ENCODE measurements around the gene SHE.

The SHE gene

DNA sequence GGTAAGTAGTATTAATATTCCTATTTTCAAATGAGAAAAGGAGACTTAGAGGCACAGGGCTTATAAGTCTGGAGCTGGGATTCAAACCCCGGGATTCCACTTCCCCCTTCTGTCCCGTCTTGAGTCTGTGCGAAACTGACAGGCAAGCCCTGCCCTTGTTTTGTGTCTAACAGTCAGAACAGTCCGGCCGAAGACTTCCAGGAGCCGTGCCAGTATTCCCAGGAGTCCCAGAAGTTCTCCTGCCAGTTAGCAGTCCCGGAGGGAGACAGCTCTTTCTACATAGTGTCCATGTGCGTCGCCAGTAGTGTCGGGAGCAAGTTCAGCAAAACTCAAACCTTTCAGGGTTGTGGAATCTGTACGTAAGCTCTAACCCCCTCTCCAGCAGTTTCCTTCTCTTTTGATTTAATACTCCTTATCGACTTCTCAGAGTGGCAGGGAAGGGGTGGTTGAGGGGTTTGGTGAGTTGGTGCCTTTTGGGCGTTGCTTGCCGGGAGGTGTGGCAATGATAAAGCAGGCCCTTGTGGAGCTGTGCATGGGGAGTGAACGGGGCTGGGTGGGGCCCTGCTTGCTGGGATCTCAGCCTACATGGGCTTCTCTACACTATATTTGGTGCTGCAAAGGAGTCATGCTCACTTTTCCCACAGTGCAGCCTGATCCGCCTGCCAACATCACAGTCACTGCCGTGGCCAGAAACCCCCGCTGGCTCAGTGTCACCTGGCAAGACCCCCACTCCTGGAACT is 67.7 kb downstream of the SHE start:
- Histone ChIP-seq H3K4me1 (ENCODE audit: control insufficient read depth, insufficient read depth, low read length, poor library complexity, severe bottlenecking) (peaks cover 23% of the 10 kb centered on the region), H3K9me3 (ENCODE audit: control insufficient read depth, low read length) (no peaks in the 10 kb centered on the region), H3K27ac (ENCODE audit: low read depth, low read length, severe bottlenecking) (peak overlapping the region; percentile 16), H3K4me3 (ENCODE audit: extremely low read depth, insufficient read depth, low read length, poor library complexity, severe bottlenecking) (no peak overlapping the region), H3K36me3 (ENCODE audit: control insufficient read depth, insufficient read depth, low read length) (no peaks in the 10 kb centered on the region)
- WGBS, 2 experiments (ENCODE audit: insufficient coverage in 2 of 2): 92 to 95% methylated on average over 15 to 16 of the region's 18 CpGs

DNA sequence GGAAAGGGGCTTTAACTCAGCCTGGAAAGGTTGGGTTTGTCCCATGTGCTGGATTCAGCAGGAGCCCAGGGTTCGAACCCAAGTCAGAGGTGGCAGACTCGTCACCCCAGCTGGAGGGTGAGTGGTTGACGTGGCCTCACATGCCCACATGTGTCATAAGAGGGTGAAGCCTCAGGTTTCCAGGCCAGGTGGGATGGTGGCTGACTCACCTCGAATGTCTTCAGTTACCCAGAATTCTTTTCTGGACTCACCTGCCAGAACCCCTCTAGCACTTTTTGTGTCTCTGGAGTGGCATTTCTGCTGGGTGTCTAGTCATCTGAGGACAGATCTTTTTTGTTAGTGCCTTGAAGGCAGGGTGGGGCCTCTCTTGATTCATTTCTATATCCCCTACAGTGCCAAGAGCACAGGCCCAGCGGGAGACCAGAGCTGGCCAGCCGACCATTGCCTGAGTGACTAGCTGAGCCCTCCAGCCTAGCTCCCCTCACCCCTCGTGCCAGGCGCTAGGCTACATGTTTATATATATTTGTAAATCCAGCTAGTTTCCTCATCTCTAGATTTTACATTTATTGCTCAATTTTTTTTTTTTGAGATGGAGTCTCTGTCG is 68.9 kb downstream of the SHE start:
- H3K4me3 ChIP-seq (ENCODE audit: extremely low read depth, insufficient read depth, low read length, poor library complexity, severe bottlenecking): no peak overlapping the region
- H3K27ac ChIP-seq (ENCODE audit: low read depth, low read length, severe bottlenecking): peak overlapping the region; percentile 66
- H3K4me1 ChIP-seq (ENCODE audit: control insufficient read depth, insufficient read depth, low read length, poor library complexity, severe bottlenecking): peaks cover 23% of the 10 kb centered on the region
- 85 to 91% methylated on average over 2 to 5 of the region's 9 CpGs for WGBS, 2 experiments (ENCODE audit: insufficient coverage in 2 of 2)
- no peaks in the 10 kb centered on the region for H3K36me3 ChIP-seq (ENCODE audit: control insufficient read depth, insufficient read depth, low read length)
- H3K9me3 ChIP-seq (ENCODE audit: control insufficient read depth, low read length): no peaks in the 10 kb centered on the region

DNA sequence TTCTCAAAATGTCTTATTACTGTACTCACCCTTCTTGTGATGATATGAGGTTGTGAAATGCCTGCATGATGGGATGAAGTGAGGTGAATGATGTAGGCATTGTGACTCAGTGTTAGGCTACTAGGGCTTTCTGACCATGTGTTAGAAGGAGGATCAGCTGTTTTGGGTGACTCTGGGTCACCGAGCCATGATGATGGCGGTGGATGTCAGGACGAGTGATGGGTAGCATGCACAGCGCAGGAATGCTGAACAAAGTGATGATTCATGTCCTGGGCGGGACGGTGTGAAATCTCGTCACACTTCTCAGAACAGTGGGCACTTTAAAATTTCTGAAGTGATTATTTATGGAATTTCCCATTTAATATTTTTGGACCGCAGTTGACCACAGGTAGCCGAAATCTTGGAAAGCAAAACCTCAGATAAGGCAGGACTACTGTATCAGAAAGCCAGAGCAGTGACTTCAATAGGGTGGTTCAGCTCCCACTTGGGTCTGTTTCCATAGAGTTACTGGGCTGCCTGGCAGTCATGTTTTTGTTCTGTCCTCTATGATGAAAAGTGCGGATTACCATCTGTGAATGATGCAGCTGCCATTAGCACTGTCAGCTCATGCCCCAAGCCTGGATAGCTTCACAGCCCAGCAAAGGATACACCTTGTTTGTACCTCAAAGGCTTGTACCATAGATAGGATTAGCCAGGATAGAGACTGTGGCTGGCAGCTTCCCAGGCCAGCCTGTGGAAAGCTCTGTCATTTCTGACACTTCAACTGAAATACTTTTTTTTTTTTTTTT is 70.4 kb downstream of the SHE start:
- Histone ChIP-seq H3K9me3 (ENCODE audit: control insufficient read depth, low read length) (no peaks in the 10 kb centered on the region), H3K4me1 (ENCODE audit: control insufficient read depth, insufficient read depth, low read length, poor library complexity, severe bottlenecking) (peaks cover 23% of the 10 kb centered on the region), H3K27ac (ENCODE audit: low read depth, low read length, severe bottlenecking) (peak overlapping the region; percentile 66), H3K4me3 (ENCODE audit: extremely low read depth, insufficient read depth, low read length, poor library complexity, severe bottlenecking) (no peak overlapping the region), H3K36me3 (ENCODE audit: control insufficient read depth, insufficient read depth, low read length) (no peaks in the 10 kb centered on the region)
- WGBS, 2 experiments (ENCODE audit: insufficient coverage in 2 of 2): 86 to 90% methylated on average over 9 to 10 of the region's 10 CpGs

DNA sequence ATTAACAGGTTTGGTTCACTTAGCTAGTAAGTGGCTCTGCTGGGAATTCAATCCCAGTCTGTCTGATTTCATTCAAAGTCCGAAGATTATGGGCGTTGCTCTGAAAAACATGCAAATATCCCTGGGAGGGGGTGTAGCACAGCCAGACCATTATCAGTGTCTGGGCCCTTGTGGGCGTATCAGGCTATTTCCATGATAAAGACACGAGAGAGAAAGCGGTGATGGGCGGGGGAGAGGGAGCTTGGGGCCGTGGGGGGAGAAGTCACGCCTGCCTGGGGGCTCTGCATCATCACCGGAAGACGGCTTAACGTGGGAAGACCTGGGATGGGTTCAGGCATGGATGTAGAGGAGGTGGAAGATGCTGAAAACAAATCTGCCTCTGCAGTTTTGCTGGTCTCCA is 71.3 kb downstream of the SHE start:
- no peaks in the 10 kb centered on the region for H3K9me3 ChIP-seq (ENCODE audit: control insufficient read depth, low read length)
- no peaks in the 10 kb centered on the region for H3K36me3 ChIP-seq (ENCODE audit: control insufficient read depth, insufficient read depth, low read length)
- WGBS, 2 experiments (ENCODE audit: insufficient coverage in 2 of 2): 16 to 17% methylated on average over 11 of the region's 11 CpGs
- no peak overlapping the region for H3K27ac ChIP-seq (ENCODE audit: low read depth, low read length, severe bottlenecking)
- no peak overlapping the region for H3K4me3 ChIP-seq (ENCODE audit: extremely low read depth, insufficient read depth, low read length, poor library complexity, severe bottlenecking)
- peaks cover 23% of the 10 kb centered on the region for H3K4me1 ChIP-seq (ENCODE audit: control insufficient read depth, insufficient read depth, low read length, poor library complexity, severe bottlenecking)

DNA sequence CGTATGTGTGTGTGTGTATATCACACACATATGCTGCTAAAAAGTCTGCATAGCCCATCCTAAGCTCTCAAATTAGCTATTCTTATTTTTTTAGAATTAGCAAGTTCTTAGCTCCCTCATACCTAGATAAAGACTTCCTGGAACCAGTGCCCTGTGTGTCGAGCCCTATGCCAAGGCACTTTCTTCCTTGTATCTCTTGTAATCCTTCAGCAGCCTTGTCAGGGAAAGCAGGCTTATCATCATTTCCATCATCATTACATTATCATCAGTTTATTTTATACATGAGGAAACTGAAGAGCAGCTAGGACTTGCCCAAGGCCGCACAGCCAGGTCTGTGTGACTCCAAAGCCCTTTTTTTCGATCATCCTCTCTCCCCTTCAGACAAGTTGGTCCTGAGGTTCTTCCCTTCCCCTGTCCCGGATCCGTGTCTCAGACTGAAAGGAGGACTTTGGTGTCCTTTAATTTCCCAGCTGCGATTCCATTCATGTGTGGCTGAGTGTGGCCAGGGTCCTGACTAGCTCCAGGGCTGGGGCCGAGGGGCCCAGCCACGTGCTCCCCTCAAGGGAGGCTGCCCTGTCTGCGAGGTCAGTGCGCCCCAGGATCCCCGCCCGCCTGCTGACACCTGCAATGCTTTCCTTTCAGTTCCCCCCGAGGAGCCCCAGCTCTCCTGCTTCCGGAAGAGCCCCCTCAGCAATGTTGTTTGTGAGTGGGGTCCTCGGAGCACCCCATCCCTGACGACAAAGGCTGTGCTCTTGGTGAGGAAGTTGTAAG is 72.2 kb downstream of the SHE start:
- Histone ChIP-seq H3K4me1 (ENCODE audit: control insufficient read depth, insufficient read depth, low read length, poor library complexity, severe bottlenecking) (peaks cover 23% of the 10 kb centered on the region), H3K36me3 (ENCODE audit: control insufficient read depth, insufficient read depth, low read length) (no peaks in the 10 kb centered on the region)
- WGBS, 2 experiments (ENCODE audit: insufficient coverage in 2 of 2): 74 to 80% methylated on average over 7 to 15 of the region's 17 CpGs

More for the DNA sequence above, 72.2 kb downstream of the SHE start:
- no peaks in the 10 kb centered on the region for H3K9me3 ChIP-seq (ENCODE audit: control insufficient read depth, low read length)
- H3K27ac ChIP-seq (ENCODE audit: low read depth, low read length, severe bottlenecking): no peak overlapping the region
- H3K4me3 ChIP-seq (ENCODE audit: extremely low read depth, insufficient read depth, low read length, poor library complexity, severe bottlenecking): no peak overlapping the region

All from mesodermal cell (in vitro differentiated cells).